Duodenal mucosa (tissue), 2 donors: ENCODE measurements around the gene MOB3A.

Source experiments
- H3K27ac ChIP-seq: one replicate; pipeline ENCODE4 v1.7.0; 2013; ENCODE audit warnings: low read depth, low read length
- H3K27me3 ChIP-seq, 2 donors: one replicate each; pipeline ENCODE4 v1.7.0; 2013; ENCODE audit warnings: low read length in 2 of 2, control low read depth in 1 of 2; ENCODE audit not compliant: insufficient read depth in 2 of 2, control insufficient read depth in 1 of 2
- H3K36me3 ChIP-seq, 2 donors: one replicate each; pipeline ENCODE4 v1.7.0; 2013; ENCODE audit warnings: low read length in 2 of 2, control low read depth in 1 of 2; ENCODE audit not compliant: insufficient read depth in 2 of 2, control insufficient read depth in 1 of 2
- H3K4me1 ChIP-seq, 2 donors: one replicate each; pipeline ENCODE4 v1.7.0; 2013; ENCODE audit warnings: low read length in 2 of 2, control low read depth in 1 of 2; ENCODE audit not compliant: insufficient read depth in 2 of 2, control insufficient read depth in 1 of 2
- H3K4me3 ChIP-seq, 2 donors: one replicate each; pipeline ENCODE4 v1.7.0; 2013; ENCODE audit warnings: low read length in 2 of 2, low read depth in 1 of 2
- H3K9ac ChIP-seq, 2 donors: one replicate each; pipeline ENCODE4 v1.7.0; 2013; ENCODE audit warnings: low read length in 2 of 2, low read depth in 1 of 2
- H3K9me3 ChIP-seq, 2 donors: one replicate each; pipeline ENCODE4 v1.7.0; 2013; ENCODE audit warnings: low read length in 2 of 2, control low read depth in 1 of 2; ENCODE audit not compliant: control insufficient read depth in 1 of 2

Gene MOB3A

DNA sequence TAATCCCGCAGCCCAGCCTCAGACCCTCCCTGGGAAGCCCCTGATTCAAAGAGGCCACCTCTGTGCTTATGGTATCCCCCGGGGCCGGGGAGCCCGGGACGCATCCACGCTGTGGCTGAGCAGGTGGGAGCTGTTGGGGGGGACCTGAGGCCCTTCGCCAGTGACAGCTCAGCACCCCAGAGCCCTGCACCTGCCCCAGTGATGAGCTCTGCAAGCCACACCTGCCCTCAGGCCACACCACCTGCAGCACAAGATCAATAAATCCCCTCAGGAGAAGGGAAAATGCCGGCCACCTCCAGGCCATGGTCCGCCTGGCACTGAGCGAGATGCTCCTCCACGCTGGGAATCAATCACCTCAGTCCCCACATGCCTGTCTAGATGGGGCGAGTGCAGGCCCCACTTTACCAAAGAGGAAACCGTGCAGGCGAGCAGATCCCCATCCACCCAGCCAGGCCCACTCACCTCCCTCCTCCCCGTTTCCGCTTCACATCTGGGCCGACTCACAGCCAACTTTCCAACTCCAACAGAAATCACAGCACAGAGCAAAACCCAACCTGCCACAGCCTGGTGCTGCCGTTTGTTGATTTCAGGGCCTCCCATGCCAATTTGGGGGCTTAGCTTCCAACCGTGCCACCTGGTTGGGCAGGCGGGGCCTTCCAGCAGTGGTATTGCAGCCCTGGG lies 12.8 kb downstream of the MOB3A start:
- Histone ChIP-seq H3K36me3 (peaks cover 2 to 23% of the 10 kb centered on the region in 2 donors), H3K9me3 (no peaks in the 10 kb centered on the region), H3K27me3 (no peaks in the 10 kb centered on the region), H3K27ac (no peak overlapping the region), H3K9ac (peak overlapping the region; percentile 1 to 46), H3K4me1 (peaks cover 10 to 26% of the 10 kb centered on the region in 2 donors), H3K4me3 (peak overlapping the region; percentile 50 to 56)

DNA sequence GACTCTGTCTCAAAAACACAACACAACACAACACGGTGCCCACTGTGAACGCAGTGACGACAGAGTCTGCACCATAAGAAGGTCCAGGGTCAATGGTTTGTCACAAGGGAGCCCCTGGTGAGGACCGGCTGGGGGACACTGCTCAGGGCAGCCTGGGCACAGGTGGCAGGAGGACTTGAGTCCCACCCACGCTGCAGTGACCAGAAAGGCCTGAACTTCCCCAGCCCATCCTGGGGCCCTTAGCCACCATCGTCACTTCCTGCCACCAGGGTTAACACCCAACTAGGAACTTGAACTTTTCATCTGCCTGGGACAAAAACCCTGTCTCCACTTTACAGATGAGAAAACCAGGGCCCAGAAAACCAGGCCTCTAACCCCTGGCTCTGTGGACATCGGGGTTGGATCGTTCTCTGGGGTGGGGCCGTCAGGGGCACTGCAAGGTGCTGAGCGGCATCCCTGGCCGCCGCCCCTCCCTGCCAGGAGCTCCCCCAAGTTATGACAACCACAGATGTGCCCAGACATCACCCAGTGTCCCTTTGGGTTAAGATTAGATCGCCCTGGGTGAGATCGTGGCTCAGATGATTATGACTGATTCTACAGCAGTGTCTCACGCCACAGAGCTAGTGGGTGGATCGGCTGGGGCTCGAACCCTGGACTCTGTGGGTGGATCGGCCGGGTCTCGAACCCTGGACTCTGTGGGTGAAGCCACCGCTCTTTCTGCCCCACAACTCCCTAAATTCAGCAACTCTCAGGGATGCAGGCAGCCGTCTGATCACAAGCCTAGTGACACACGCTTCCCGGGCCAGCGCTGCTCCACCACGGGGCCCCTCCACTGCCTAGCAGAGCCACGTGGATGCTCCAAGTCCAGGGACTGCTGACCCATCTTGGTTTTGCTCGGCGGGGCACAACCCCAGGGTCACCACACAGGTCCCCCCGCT lies 14.0 kb downstream of the MOB3A start:
- Histone ChIP-seq H3K27me3 (no peaks in the 10 kb centered on the region), H3K36me3 (peaks cover 7 to 35% of the 10 kb centered on the region in 2 donors), H3K9ac (peak overlapping the region; percentile 32 to 34), H3K4me3 (peak overlapping the region; percentile 50 to 56), H3K4me1 (peaks cover 3 to 16% of the 10 kb centered on the region in 2 donors), H3K27ac (peak overlapping the region; percentile 62), H3K9me3 (no peaks in the 10 kb centered on the region)

DNA sequence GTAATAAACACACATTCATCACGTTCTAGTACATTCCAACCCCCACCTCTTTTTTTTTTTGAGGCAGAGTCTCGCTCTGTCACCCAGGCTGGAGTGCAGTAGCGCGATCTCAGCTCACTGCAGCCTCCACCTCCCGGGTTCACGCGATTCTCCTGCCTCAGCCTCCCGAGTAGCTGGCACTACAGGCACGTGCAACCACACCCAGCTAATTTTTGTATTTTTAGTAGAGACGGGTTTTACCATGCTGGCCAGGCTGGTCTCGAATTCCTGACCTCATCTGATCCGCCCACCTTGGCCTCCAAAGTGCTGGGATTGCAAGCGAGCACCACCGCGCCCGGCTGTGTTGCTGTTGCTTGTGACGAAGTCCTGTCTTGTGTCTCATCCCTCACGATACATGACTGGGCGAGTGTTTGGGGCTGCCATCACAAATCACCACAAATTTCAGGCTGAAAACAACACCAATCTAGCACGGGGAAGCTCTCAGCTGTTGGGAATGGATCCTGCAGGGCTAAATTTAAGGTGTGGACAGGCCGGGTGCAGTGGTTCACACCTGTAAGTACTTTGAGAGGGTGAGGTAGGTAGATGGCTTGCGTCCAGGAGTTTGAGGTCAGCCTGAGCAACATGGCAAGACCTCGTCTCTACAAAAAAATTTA lies 15.7 kb downstream of the MOB3A start:
- Histone ChIP-seq H3K4me1 (peaks cover 3 to 8% of the 10 kb centered on the region in 2 donors), H3K36me3 (peaks cover 9 to 47% of the 10 kb centered on the region in 2 donors), H3K4me3 (no peak overlapping the region), H3K27ac (no peak overlapping the region), H3K9ac (no peak overlapping the region), H3K27me3 (no peaks in the 10 kb centered on the region), H3K9me3 (no peaks in the 10 kb centered on the region)

DNA sequence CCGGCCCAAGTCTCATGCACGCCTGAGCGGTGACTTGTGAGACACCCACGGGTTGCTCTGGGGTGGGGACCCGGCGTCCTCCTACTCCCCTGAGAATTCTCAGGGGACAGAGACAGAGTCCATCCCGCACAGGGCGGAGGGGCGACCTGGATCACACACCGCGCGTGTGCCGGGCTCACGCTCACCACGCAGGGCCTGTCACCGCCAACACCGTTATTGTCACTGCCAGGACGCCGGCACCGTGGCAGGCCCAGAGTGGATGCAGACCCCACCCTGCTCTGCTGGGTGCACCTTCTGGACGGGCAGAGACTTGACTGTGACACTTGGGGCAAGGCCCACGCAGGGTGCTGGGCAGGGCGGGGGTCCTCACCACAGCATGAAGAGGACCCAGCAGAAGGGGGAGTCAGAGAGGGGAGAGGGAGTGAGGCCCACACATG lies 16.2 kb downstream of the MOB3A start:
- Histone ChIP-seq H3K27me3 (no peaks in the 10 kb centered on the region), H3K9me3 (no peaks in the 10 kb centered on the region), H3K36me3 (peaks cover 10 to 51% of the 10 kb centered on the region in 2 donors), H3K4me1 (peaks cover 3 to 8% of the 10 kb centered on the region in 2 donors), H3K27ac (no peak overlapping the region), H3K4me3 (no peak overlapping the region), H3K9ac (no peak overlapping the region)

DNA sequence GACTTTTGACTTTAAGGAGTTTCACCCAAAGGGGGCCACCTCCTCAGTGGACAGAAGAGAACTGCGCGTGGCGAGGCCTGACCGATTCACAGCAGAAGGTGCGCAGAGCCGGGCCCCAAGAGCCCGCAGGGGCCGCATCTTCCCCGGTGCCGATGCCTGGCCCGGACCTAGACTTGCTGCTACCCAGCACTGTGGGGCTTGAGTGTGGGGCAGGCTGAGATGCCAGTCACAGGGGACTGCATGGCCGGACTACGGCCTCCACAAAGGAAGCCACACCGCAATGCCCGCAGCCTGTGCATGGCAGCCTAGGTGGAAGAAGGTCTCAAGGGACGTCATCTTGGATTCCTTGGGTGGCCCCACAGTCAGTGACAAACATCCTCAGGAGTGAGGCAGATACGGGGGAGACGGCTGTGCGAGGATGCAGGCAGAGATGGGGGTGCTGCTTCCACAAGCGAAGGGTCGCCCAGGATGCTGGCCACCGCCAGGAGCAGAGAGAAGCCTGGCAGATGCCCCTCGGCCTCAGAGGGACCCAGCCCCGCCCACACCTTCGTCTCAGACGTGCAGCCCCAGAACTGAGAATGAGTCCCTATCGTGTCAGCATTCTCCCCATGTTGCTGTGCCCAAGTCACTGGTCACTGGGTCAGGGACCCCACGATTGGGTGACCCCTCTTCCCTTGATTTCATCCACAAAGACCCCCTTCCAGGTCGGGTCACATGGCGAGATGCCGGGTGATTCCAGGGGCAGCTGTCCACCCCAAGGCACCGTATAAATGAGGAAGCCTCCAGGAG lies 16.9 kb downstream of the MOB3A start:
- Histone ChIP-seq H3K9ac (no peak overlapping the region), H3K27me3 (no peaks in the 10 kb centered on the region), H3K4me1 (peaks cover 3 to 8% of the 10 kb centered on the region in 2 donors), H3K27ac (no peak overlapping the region), H3K4me3 (no peak overlapping the region), H3K36me3 (peaks cover 10 to 51% of the 10 kb centered on the region in 2 donors), H3K9me3 (no peaks in the 10 kb centered on the region)

DNA sequence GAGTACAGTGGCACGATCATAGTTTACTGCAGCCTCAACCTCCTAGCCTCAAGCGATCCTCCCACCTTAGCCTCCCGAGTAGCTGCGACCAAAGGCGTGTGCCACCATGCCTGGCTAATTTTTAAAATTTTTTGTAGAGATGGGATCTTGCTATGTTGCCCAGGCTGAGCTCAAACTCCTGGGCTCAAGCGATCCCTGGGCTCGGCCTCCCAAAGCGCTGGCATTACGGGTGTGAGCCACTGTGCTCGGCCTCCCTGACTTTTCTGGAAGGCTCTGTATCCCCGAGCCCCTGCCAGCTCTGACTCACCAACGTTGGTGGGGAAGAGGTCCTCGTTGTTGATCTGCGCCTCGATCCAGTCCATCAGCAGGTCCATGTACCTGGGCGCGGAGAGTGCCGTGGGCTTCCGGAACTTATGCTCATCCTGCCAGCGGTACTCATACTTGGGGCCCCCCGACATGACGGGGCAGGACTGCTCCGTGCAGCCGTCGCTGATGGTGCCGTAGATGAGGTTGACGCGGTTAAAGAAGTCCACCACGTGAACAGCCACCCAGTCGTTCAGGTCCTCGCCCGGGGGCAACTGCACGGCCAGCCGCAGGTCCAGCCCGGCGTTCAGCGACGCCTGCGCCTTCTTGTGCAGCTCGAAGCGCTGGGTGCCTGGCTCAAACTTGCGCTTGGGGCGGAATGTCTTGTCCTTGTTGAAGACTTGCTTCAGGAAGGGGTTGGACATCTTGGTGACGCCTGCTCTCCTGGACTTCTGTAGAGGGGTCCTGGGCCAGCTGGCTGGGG lies 18.1 kb downstream of the MOB3A start:
- no peak overlapping the region for H3K27ac ChIP-seq
- H3K4me3 ChIP-seq, result no peak overlapping the region
- H3K27me3 ChIP-seq, result no peaks in the 10 kb centered on the region
- peaks cover 3 to 8% of the 10 kb centered on the region in 2 donors for H3K4me1 ChIP-seq
- H3K9me3 ChIP-seq, result no peaks in the 10 kb centered on the region
- H3K36me3 ChIP-seq, result peaks cover 14 to 56% of the 10 kb centered on the region in 2 donors
- no peak overlapping the region for H3K9ac ChIP-seq

DNA sequence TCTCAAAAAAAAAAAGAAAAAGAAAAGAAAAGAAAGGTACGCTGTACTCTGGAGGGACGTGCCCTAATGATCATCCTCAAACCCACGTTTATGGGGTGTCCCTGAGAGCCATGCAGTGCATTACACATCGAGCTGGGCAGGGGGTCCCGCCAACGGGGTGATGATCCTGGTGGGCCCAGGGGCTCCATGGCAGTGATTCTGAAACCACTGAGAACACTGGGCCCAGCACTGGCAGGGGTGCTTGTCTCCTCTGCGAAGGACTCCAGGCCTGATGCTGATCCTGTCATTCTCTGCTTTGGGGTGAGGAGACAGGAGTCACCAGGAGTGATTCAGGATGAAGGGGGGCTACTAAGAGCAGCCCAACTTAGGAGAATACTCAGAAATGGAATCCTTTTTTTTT lies 18.7 kb downstream of the MOB3A start:
- no peak overlapping the region for H3K4me3 ChIP-seq
- peaks cover 3 to 4% of the 10 kb centered on the region in 2 donors for H3K4me1 ChIP-seq
- H3K27ac ChIP-seq, result no peak overlapping the region
- H3K27me3 ChIP-seq, result no peaks in the 10 kb centered on the region
- H3K9ac ChIP-seq, result no peak overlapping the region
- H3K36me3 ChIP-seq, result peaks cover 21 to 63% of the 10 kb centered on the region in 2 donors
- no peaks in the 10 kb centered on the region for H3K9me3 ChIP-seq

DNA sequence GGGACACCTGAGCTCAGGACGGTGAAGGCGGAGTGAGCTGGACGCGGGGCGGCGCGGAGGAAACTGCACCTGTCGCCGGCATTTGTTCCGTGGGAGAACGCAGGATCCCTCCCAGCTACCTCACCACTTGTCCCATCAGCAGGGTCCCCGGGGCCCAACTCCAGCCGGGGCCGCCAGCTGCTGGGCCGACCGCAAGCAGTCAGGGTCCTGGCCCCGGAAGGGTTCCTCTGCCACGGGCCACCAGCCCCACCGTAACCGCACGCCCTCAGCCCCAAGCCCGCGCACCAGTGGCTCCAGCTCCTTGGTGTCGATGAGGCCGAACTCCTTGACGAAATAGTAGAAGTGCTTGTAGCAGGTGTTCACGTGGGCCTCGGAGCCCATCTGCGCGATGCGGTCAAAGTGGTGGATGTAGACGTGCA lies 19.6 kb downstream of the MOB3A start:
- Histone ChIP-seq H3K27ac (no peak overlapping the region), H3K9ac (no peak overlapping the region), H3K4me3 (no peak overlapping the region), H3K9me3 (no peaks in the 10 kb centered on the region), H3K36me3 (peaks cover 25 to 66% of the 10 kb centered on the region in 2 donors), H3K4me1 (no peaks in the 10 kb centered on the region), H3K27me3 (no peaks in the 10 kb centered on the region)
